ENCODE data around the gene NCAN. TPM values are rescaled to one million over a fixed set of nuclear protein-coding genes. Genes with fewer than 3 reads are reported as not detected.

The NCAN gene
- polyA plus RNA-seq, 2 of the 4 experiments (the other 2 are of a cell fraction) = 0.03 to 0.05 TPM

- CTCF ChIA-PET = interaction anchor here (0.7 to 1.0 kb wide), 3 partner anchors 10 to 17 kb away, joined by 3 to 4 read pairs (median 3); partner anchors contain the start of genes BORCS8 and RFXANK
- Histone ChIP-seq H3K4me3 (no peak overlapping the region), H3K9me3 (no peaks in the 10 kb centered on the region), H3K4me2 (no peak overlapping the region), H3K4me1 (no peaks in the 10 kb centered on the region), H3K27ac (no peak overlapping the region)
- DNase-seq (ENCODE audit: low read depth in 1 of 2, low spot score in 1 of 2) (no peak), FAIRE-seq (no peak), ATAC-seq (no peak; a peak in 1 of 6 replicates)
- TF ChIP-seq GATA3 (IDR thresholded peaks at IDR 0.05; ENCODE audit: borderline replicate concordance) (no peak), CHD4 (IDR thresholded peaks at IDR 0.05; ENCODE audit: borderline replicate concordance) (no peak), KDM5A (IDR thresholded peaks at IDR 0.05) (no peak), NR3C1 (IDR thresholded peaks at IDR 0.05) (no peak), FOSL2 (IDR thresholded peaks at IDR 0.05) (no peak), FOSL2 (CRISPR knock-in tag; IDR thresholded peaks at IDR 0.05) (no peak), ATOH8 (CRISPR knock-in tag; IDR thresholded peaks at IDR 0.05; ENCODE audit: low read depth) (no peak), REST (IDR thresholded peaks at IDR 0.05) (no peak), RARB (CRISPR knock-in tag; IDR thresholded peaks at IDR 0.05) (no peak), E2F6 (IDR thresholded peaks at IDR 0.05; ENCODE audit: borderline replicate concordance, low read depth) (no peak), NFE2L2 (conservative IDR thresholded peaks at IDR 0.05; ENCODE audit: low read length) (no peak), HMGXB4 (CRISPR knock-in tag; IDR thresholded peaks at IDR 0.05; ENCODE audit: borderline replicate concordance) (no peak), POLR2A (IDR thresholded peaks at IDR 0.05; ENCODE audit: low read length) (no peak), HOXB13 (CRISPR knock-in tag; IDR thresholded peaks at IDR 0.05; ENCODE audit: low read depth) (no peak), ZC3H11A (IDR thresholded peaks at IDR 0.05) (no peak), ELK1 (IDR thresholded peaks at IDR 0.05; ENCODE audit: low read depth, low read length) (no peak), RNF2 (IDR thresholded peaks at IDR 0.05; ENCODE audit: borderline replicate concordance, low read depth) (no peak), CBX2 (IDR thresholded peaks at IDR 0.05; ENCODE audit: borderline replicate concordance, low read depth) (no peak), MYC (IDR thresholded peaks at IDR 0.05; ENCODE audit: borderline replicate concordance, low read length) (no peak), HOXB5 (CRISPR knock-in tag; IDR thresholded peaks at IDR 0.05) (no peak), TFCP2L1 (CRISPR knock-in tag; IDR thresholded peaks at IDR 0.05) (no peak)
- 90% methylated on average over 7 of the region's 17 CpGs for WGBS (ENCODE audit: missing lambda C conversion rate)
- POLR2A ChIA-PET = no interaction called here
Measured at GRCh38 chr19:19179548-19180441, 32.0 kb upstream of the NCAN start.
